NCI-H1105 (cell line): Measurements from ENCODE around the gene EDARADD.
A peak's percentile ranks its signal among the peaks of the same experiment; 100 is the strongest.
"Not testable (repeated sequence)": the region's sequence is repeated elsewhere in the genome, so short reads cannot be mapped to it uniquely, and the experiment has no call there.

Source experiments
- DNase-seq: peaks from one replicate; lab custom pipeline; 2025; lab: John Stamatoyannopoulos, UW

EDARADD gene

GRCh38 chr1:236489710-236490377, 95.8 kb downstream of the EDARADD start:
- no peak for DNase-seq

GRCh38 chr1:236491469-236492136, 97.5 kb downstream of the EDARADD start:
- DNase-seq = no peak

DNA sequence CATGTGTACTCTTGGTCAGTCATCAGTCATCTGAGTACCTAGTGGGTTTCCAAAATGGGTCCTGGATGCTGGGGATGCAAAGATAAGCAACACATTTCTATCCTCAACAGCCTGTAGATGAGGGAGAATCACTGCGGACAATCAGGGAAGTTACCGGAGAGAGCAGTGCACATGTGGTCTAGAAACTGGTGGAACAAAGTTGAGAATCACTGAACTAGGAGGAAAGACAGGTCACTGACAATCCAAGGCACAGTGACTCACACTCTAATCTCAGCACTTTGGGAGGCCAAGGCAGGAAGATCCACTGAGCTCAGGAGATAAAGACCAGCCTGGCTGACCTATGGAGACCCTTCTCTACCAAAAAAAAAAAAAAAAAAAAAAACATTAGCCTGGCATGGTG, 98.3 kb downstream of the EDARADD start:
- no peak for DNase-seq

GRCh38 chr1:236494082-236494481, 100.0 kb downstream of the EDARADD start:
- DNase-seq = no peak

- DNase-seq = no peak
Measured at GRCh38 chr1:236494586-236495466, 100.7 kb downstream of the EDARADD start.

- peak; percentile 11 for DNase-seq
Measured at GRCh38 chr1:236495467-236496112, 101.5 kb downstream of the EDARADD start.

GRCh38 chr1:236497908-236498307, 103.8 kb downstream of the EDARADD start:
- no peak for DNase-seq

GRCh38 chr1:236501093-236501492, 107.0 kb downstream of the EDARADD start:
- DNase-seq = no peak

- no peak for DNase-seq
Measured at GRCh38 chr1:236502579-236502971, 108.5 kb downstream of the EDARADD start.

DNA sequence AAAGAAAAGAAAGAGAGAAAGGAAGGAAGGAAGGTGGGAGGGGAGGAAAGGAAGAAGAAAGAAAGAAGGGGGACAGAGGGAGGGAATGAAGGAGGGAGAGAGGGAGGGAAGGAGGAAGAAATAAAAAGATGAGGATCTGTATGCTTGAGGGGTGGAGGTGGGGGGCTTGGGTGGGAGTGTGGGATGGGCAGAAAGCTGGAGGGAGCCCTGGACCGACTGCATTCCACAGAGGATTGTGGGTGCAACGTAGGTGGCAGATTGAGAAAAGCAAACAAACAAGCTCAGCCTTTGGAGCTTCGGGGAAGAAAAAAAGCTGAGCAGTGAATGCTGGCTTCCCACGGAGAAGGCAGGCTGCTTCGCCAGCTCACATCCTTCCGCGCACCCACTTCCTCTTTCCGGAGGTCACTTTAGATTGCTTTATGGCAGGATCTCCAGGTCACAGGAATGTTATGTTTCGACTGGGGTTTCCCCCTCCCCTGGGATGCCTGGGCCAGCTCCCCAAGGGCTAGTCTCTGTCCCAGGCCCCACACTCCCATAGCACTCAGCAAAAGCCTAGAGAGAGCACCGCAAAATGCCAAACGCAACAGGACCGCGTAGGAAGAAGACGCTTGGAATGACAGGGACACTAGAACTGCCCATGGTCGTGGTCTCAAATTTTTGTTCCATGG, 109.0 kb downstream of the EDARADD start:
- no peak for DNase-seq

DNA sequence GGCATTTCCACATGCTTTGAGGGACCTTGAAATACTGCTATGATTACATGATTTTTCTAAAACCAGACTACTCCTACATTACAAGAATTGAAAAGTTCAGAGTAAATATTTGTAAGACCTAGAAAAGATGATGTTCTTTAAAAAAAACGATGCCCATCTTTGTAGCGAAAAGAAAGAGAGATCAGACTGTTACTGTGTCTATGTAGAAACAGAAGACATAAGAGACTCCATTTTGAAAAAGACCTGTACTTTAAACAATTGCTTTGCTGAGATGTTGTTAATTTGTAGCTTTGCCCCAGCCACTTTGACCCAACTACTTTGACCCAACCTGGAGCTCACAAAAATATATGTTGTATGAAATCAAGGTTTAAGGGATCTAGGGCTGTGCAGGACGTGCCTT, 110.3 kb downstream of the EDARADD start:
- DNase-seq = not testable (repeated sequence)

GRCh38 chr1:236507022-236507700, 113.1 kb downstream of the EDARADD start:
- DNase-seq = no peak

GRCh38 chr1:236508593-236509027, 114.5 kb downstream of the EDARADD start:
- DNase-seq = no peak

DNA sequence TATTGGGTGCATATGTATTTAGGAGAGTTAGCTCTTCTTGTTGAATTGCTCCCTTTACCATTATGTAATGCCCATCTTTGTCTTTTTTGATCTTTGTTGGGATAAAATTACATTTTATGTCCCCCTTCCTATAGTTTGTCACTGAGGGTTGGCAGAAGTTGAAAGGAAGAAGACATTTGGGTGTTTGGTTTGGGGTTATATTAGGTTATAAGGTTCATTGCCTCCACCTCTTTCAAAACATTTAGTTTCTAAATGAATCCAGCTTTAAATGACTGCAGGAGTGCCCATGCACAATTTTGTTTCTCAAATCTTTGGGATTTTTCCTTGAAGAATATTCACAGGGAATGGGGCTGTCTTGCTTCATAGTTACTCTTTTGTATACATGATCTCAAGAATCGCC, 115.1 kb downstream of the EDARADD start:
- no peak for DNase-seq

- DNase-seq = no peak
Measured at GRCh38 chr1:236509647-236510401, 115.7 kb downstream of the EDARADD start.

GRCh38 chr1:236511735-236512418, 117.8 kb downstream of the EDARADD start:
- DNase-seq = no peak

DNA sequence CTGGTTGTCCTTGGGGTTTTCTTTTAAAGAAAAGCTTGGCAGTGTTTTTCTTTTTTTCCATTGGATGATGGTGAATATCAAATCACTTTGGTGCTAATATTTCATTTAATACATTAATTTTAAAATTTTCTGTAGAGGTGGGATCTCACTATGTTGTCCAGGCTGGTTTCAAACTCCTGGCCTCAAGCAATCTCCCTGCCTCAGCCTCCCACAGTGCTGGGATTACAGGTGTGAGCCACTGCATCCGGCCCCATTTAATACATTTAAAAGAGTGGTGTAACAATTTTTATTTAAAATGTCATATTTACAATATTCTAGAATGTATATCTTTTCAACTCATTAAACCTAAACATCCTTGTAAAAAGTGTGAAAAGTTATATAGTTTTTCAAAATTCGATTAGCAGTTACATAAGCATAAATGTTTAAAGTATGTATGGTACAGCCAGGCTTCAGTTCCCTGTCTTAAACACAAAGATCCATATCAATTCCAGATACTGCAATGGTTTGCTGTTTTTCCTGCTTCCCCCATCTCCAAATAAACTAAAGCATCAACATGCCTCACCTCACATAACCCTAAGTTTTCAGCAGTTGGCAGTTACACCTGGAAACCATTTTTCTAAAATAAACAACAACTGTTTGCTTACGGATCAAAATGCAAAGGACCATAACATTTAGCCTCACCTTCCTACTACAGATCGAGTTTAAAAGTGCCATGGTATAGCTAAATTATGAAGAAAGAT, 120.8 kb downstream of the EDARADD start:
- DNase-seq = no peak

GRCh38 chr1:236515443-236515958, 121.4 kb downstream of the EDARADD start:
- DNase-seq = peak; percentile 5
